ENCODE measurements around the gene FAM50A. TPM values are rescaled to one million over a fixed set of nuclear protein-coding genes. Genes with fewer than 3 reads are reported as not detected.
"Not testable (repeated sequence)": the region's sequence is repeated elsewhere in the genome, so short reads cannot be mapped to it uniquely, and the experiment has no call there.

The FAM50A gene
- total and polyA plus RNA-seq, 8 donors: 21.2 to 128 (median 23.0) TPM

DNA sequence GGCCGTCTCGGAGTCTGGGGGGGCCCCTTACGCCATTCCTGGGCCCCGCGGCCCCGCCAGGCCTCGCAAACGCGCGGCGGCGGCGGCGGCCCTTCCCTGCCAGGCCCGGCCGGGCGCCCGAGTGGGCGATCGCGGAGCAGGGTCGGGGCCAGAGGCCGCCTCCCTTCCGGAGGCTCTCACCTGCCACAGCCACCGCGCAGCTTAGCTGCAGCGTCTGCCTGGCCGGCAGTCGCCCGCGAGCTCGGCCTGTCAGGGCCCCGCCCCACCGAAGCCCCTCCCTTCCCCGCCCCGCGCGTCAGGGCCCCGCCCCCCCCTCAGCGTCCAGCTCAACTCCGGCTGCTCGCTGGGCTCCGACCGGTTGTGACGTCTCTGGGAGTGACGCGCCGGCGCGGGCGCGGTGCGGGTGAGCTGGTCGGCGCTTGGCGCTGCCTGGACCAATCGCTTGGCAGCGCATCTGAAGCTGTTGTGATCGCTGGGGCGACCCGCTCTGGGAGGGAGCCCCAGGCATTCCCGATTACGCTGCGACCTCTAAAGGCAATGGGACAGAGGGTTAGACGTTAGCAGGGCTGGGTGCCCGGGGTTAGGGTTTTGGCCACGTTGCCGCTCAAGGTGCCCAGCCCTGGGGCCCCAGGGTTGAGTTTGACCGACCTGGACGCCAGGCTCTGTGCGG, 46.6 kb downstream of the FAM50A start, which contains the start of gene SLC10A3:
Gene SLC10A3 (minus strand): TSS at position 216 of the 670 bp plus-strand sequence. CDS start 1,689 bp downstream, outside the sequence.
- peaks cover 0 to 5% (median 0%) of the 10 kb centered on the region in 3 donors for H3K4me1 ChIP-seq
- peak within 1 kb of the TSS; percentile 33 to 59 (median 56) for H3K4me3 ChIP-seq
- FAIRE-seq (no peak), DNase-seq (peak; percentile 90 to 96 (median 94)), ATAC-seq (peak; percentile 82 to 93 (median 86))
- TF ChIP-seq, protein P1, sequence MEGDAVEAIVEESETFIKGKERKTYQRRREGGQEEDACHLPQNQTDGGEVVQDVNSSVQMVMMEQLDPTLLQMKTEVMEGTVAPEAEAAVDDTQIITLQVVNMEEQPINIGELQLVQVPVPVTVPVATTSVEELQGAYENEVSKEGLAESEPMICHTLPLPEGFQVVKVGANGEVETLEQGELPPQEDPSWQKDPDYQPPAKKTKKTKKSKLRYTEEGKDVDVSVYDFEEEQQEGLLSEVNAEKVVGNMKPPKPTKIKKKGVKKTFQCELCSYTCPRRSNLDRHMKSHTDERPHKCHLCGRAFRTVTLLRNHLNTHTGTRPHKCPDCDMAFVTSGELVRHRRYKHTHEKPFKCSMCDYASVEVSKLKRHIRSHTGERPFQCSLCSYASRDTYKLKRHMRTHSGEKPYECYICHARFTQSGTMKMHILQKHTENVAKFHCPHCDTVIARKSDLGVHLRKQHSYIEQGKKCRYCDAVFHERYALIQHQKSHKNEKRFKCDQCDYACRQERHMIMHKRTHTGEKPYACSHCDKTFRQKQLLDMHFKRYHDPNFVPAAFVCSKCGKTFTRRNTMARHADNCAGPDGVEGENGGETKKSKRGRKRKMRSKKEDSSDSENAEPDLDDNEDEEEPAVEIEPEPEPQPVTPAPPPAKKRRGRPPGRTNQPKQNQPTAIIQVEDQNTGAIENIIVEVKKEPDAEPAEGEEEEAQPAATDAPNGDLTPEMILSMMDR (IDR thresholded peaks at IDR 0.05): no peak
- H3K36me3 ChIP-seq: no peaks in the 10 kb centered on the region
- peak within 1 kb of the TSS; percentile 84 to 94 (median 88) for H3K27ac ChIP-seq
- no peaks in the 10 kb centered on the region for H3K9me3 ChIP-seq
- intact Hi-C loops (cut with DNase I): no loop called here
- 1 to 28% methylated on average over 51 to 65 of the region's 71 CpGs for WGBS, 2 donors
- H3K27me3 ChIP-seq: no peaks in the 10 kb centered on the region

DNA sequence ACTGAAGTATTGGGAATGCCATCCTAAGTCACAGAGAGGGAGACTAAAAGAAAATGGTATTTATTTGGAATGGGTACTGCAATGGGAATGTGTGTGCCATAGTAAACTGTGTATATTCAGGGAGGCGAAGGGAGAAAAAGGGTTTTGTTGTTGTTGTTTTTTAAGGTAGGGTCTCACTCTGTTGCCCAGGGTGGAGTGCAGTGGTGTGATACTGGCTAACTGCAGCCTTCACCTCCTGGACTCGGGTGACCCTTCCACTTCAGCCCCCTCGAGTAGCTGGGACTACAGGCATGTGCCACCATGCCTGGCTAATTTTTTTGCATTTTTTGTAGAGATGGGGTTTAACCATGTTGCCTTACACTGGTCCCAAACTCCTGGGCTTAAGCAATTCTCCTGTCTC, 50.8 kb downstream of the FAM50A start:
- DNase-seq (peak in 1 of 6 donors; percentile 2), ATAC-seq (no peak), FAIRE-seq (no peak)
- no peaks in the 10 kb centered on the region for H3K9me3 ChIP-seq
- no peak overlapping the region for H3K27ac ChIP-seq
- H3K27me3 ChIP-seq: no peaks in the 10 kb centered on the region
- WGBS, 2 donors: 72 to 79% methylated on average over 3 of the region's 3 CpGs
- no peak overlapping the region for H3K4me3 ChIP-seq
- TF ChIP-seq, protein P1 (IDR thresholded peaks at IDR 0.05): no peak
- H3K4me1 ChIP-seq: no peaks in the 10 kb centered on the region
- intact Hi-C loops (cut with DNase I): no loop called here
- no peaks in the 10 kb centered on the region for H3K36me3 ChIP-seq

DNA sequence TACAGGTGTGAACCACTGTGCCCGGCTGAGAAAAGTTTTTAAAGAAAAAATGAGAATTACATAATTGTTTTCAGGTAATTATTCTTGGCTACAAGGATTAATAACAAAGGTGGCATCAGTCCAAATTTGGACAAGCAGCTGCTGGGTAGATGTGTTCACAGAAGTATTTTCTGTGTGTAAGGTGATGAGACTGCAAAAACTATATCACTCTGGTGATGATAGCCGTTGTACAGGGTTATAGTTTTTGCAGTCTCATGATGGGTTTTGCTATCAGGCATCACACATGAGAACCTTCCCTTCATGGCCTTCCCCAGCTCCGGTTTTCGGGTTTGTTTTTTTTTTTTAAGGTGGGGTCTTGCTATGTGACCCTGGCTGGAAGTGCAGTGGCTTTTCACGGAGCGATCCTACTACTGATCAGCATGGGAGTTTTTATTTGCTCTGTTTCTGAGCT, 51.6 kb downstream of the FAM50A start:
- H3K27ac ChIP-seq: no peak overlapping the region
- H3K4me1 ChIP-seq: no peaks in the 10 kb centered on the region
- ATAC-seq (no peak), DNase-seq (no peak), FAIRE-seq (no peak)
- no peaks in the 10 kb centered on the region for H3K36me3 ChIP-seq
- H3K9me3 ChIP-seq: no peaks in the 10 kb centered on the region
- no peaks in the 10 kb centered on the region for H3K27me3 ChIP-seq
- WGBS, 2 donors: 65 to 75% methylated on average over 6 of the region's 6 CpGs
- intact Hi-C loops (cut with DNase I): no loop called here
- TF ChIP-seq, protein P1 (IDR thresholded peaks at IDR 0.05): no peak
- no peak overlapping the region for H3K4me3 ChIP-seq

DNA sequence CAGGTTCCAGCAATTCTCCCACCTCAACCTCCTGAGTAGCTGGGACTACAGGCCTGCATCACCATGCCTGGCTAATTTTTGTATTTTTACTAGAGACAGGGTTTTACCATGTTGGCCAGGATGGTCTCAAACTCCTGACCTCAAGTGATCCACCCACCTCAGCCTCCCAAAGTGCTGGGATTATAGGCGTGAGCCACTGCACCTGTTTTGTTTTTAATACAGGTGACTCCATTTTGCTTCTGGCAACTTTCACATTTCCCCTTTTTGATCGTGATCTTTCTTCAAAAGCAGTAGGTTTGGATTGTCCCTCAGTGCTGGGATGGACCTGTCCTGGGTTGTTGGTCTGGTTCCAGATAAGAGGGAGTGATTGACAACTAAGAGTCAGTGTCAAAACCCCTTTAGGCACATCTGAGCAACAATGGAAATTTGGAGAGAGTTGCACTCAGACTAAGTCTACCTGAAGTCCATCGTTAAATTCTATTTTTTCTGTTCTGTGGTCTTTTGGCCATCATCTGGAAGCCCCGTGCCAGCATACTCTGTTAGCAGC, 52.7 kb downstream of the FAM50A start:
- ATAC-seq; H3K36me3 ChIP-seq; H3K27ac ChIP-seq; H3K4me3 ChIP-seq; H3K27me3 ChIP-seq; DNase-seq; H3K4me1 ChIP-seq; H3K9me3 ChIP-seq; FAIRE-seq; intact Hi-C loops (cut with DNase I): not testable (repeated sequence)
- 53 to 55% methylated on average over 4 of the region's 4 CpGs for WGBS, 2 donors

Small RNA genes within 50 kb of the gene (microRNA-seq; reads per million reads assigned to microRNA genes)
- gene MIR6858: 0 reads per million in 2 donors

Other genes with a start within 250 kb of the FAM50A start
- gene OPN1MW2, start 224.4 kb upstream of the FAM50A start, total RNA-seq: not detected
- gene OPN1MW2, start 224.4 kb upstream of the FAM50A start, polyA plus RNA-seq: not detected
- gene OPN1MW3, start 186.6 kb upstream of the FAM50A start, total RNA-seq: not detected
- gene OPN1MW3, start 186.6 kb upstream of the FAM50A start, polyA plus RNA-seq: not detected
- gene TEX28, start 149.0 kb upstream of the FAM50A start, total RNA-seq: not detected
- not detected for gene TEX28, start 149.0 kb upstream of the FAM50A start, polyA plus RNA-seq
- not detected for gene TKTL1, start 148.3 kb upstream of the FAM50A start, total RNA-seq
- not detected for gene TKTL1, start 148.3 kb upstream of the FAM50A start, polyA plus RNA-seq
- 100 to 1,000 TPM in 4 of 6 donors, 10 to 100 TPM in 2; 67.0 to 298 (median 142) TPM for gene FLNA, start 69.5 kb upstream of the FAM50A start, total RNA-seq
- 100 to 1,000 TPM; 222 to 259 TPM for gene FLNA, start 69.5 kb upstream of the FAM50A start, polyA plus RNA-seq
- gene EMD, start 64.8 kb upstream of the FAM50A start, total RNA-seq: 10 to 100 TPM; 23.1 to 42.9 (median 38.7) TPM
- gene EMD, start 64.8 kb upstream of the FAM50A start, polyA plus RNA-seq: 10 to 100 TPM; 56.0 to 86.7 TPM
- gene RPL10, start 45.8 kb upstream of the FAM50A start, total RNA-seq: 1,000 to 10,000 TPM; 2,194 to 4,058 (median 3,145) TPM
- 1,000 to 10,000 TPM; 2,751 to 3,412 TPM for gene RPL10, start 45.8 kb upstream of the FAM50A start, polyA plus RNA-seq
- gene DNASE1L1, start 34.9 kb upstream of the FAM50A start, total RNA-seq: 10 to 100 TPM in 1 of 6 donors, 1 to 10 TPM in 5; 5.1 to 13.6 (median 7.3) TPM
- 10 to 100 TPM; 11.3 to 16.5 TPM for gene DNASE1L1, start 34.9 kb upstream of the FAM50A start, polyA plus RNA-seq
- gene TAFAZZIN, start 32.6 kb upstream of the FAM50A start, total RNA-seq: 10 to 100 TPM; 14.6 to 26.7 (median 17.1) TPM
- 10 to 100 TPM; 77.0 to 82.7 TPM for gene TAFAZZIN, start 32.6 kb upstream of the FAM50A start, polyA plus RNA-seq
- 10 to 100 TPM; 27.8 to 55.6 (median 37.7) TPM for gene ATP6AP1, start 15.5 kb upstream of the FAM50A start, total RNA-seq
- gene ATP6AP1, start 15.5 kb upstream of the FAM50A start, polyA plus RNA-seq: 10 to 100 TPM; 34.1 to 82.4 TPM
- gene GDI1, start 7.0 kb upstream of the FAM50A start, total RNA-seq: 10 to 100 TPM; 25.5 to 61.4 (median 35.5) TPM
- 100 to 1,000 TPM in 1 of 2 donors, 10 to 100 TPM in 1; 93.7 to 138 TPM for gene GDI1, start 7.0 kb upstream of the FAM50A start, polyA plus RNA-seq
- gene PLXNA3, start 14.1 kb downstream of the FAM50A start, total RNA-seq: 10 to 100 TPM; 10.5 to 40.7 (median 16.3) TPM
- 10 to 100 TPM; 15.0 to 39.0 TPM for gene PLXNA3, start 14.1 kb downstream of the FAM50A start, polyA plus RNA-seq
- gene LAGE3, start 35.1 kb downstream of the FAM50A start, total RNA-seq: 10 to 100 TPM in 5 of 6 donors, 1 to 10 TPM in 1; 9.5 to 19.6 (median 12.7) TPM
- gene LAGE3, start 35.1 kb downstream of the FAM50A start, polyA plus RNA-seq: 10 to 100 TPM; 10.1 to 15.2 TPM
- gene UBL4A, start 42.5 kb downstream of the FAM50A start, total RNA-seq: 10 to 100 TPM; 16.0 to 32.2 (median 21.5) TPM
- 10 to 100 TPM; 13.6 to 20.4 TPM for gene UBL4A, start 42.5 kb downstream of the FAM50A start, polyA plus RNA-seq
- gene SLC10A3, start 46.5 kb downstream of the FAM50A start, total RNA-seq: 10 to 100 TPM in 5 of 6 donors, 1 to 10 TPM in 1; 9.6 to 12.2 (median 11.3) TPM
- 10 to 100 TPM; 16.2 to 19.1 TPM for gene SLC10A3, start 46.5 kb downstream of the FAM50A start, polyA plus RNA-seq
- 10 to 100 TPM; 26.4 to 40.4 (median 32.7) TPM for gene FAM3A, start 72.1 kb downstream of the FAM50A start, total RNA-seq
- gene FAM3A, start 72.1 kb downstream of the FAM50A start, polyA plus RNA-seq: 10 to 100 TPM; 70.7 to 78.5 TPM
- gene G6PD, start 102.7 kb downstream of the FAM50A start, total RNA-seq: 10 to 100 TPM in 3 of 6 donors, 1 to 10 TPM in 3; 6.7 to 17.9 (median 11.0) TPM
- 10 to 100 TPM; 11.4 to 17.0 TPM for gene G6PD, start 102.7 kb downstream of the FAM50A start, polyA plus RNA-seq
- gene IKBKG, start 103.5 kb downstream of the FAM50A start, total RNA-seq: 10 to 100 TPM in 2 of 6 donors, 1 to 10 TPM in 4; 6.3 to 11.7 (median 8.3) TPM
- gene IKBKG, start 103.5 kb downstream of the FAM50A start, polyA plus RNA-seq: 10 to 100 TPM; 25.2 to 29.7 TPM
- not detected for gene CTAG1A, start 141.0 kb downstream of the FAM50A start, total RNA-seq
- gene CTAG1A, start 141.0 kb downstream of the FAM50A start, polyA plus RNA-seq: not detected
- gene CTAG1B, start 175.1 kb downstream of the FAM50A start, total RNA-seq: not detected
- gene CTAG1B, start 175.1 kb downstream of the FAM50A start, polyA plus RNA-seq: not detected
- gene CTAG2, start 209.4 kb downstream of the FAM50A start, total RNA-seq: not detected
- gene CTAG2, start 209.4 kb downstream of the FAM50A start, polyA plus RNA-seq: 1 to 10 TPM in 1 of 2 donors, not detected in 1; 1.2 TPM

Data from pancreas (tissue), 10 donors.